ENCODE measurements around the gene FAM229A.
"Not testable (repeated sequence)": the region's sequence is repeated elsewhere in the genome, so short reads cannot be mapped to it uniquely, and the experiment has no call there.

FAM229A gene

GRCh38 chr1:32376199-32376598 lies 13.9 kb upstream of the FAM229A start:
- DNase-seq (ENCODE audit: low spot score) = no peak

DNA sequence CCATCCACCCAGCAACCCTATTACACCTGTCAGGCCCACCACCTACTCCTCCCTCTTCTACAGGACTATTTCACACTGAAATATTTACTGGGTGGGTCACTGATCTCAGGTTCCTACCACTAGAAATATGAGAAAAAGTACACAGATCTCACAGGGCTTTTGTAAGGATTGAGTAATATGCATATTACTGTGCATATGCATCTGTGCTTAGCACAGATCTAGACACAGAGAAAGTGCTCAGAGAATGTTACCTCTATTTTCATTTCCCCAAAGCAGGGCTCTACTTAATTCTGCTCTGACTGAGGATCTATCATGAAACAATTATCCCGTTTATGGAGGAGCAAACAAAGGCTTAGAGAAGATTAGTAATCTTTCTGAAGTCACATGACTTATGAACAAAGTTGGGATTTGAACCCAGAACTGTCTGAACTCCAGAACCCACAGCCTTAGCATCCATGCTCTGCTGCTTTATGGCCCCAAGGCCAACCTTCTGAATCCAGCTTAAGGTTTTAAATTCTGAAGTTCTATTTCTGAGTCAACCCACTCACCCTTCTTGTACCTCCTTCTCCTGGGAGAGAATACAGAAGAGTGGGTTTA lies 11.8 kb upstream of the FAM229A start:
- DNase-seq (ENCODE audit: low spot score) = no peak

DNA sequence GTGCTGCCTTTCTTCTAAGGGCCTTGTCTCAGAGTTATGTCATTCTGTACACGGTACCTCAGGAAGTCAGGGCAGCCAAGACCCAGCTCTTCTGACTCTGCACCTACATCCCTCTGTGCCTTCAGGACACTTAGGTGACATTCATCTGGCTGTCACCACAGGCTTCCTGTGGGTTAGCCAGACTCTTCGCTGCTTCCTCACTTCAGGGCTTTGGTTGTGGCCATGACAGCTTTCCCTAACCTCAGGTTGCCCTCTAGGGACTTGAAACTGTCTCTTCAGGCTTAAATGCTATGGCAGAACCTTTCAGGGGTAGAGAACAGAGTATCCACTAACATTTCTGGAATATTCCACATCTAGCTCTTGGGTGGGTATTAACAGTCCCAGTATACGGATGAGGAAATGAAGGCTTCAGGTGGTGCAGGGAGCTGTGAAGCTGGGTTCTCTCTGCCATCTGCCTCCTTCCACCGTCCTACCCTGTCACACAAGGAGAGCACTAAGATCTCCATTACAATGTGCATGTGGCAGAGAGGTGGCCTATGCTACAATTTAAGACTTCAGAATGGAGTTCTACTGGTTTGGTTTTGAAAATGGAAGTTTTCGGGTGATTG lies 10.0 kb upstream of the FAM229A start:
- DNase-seq (ENCODE audit: low spot score) = no peak

DNA sequence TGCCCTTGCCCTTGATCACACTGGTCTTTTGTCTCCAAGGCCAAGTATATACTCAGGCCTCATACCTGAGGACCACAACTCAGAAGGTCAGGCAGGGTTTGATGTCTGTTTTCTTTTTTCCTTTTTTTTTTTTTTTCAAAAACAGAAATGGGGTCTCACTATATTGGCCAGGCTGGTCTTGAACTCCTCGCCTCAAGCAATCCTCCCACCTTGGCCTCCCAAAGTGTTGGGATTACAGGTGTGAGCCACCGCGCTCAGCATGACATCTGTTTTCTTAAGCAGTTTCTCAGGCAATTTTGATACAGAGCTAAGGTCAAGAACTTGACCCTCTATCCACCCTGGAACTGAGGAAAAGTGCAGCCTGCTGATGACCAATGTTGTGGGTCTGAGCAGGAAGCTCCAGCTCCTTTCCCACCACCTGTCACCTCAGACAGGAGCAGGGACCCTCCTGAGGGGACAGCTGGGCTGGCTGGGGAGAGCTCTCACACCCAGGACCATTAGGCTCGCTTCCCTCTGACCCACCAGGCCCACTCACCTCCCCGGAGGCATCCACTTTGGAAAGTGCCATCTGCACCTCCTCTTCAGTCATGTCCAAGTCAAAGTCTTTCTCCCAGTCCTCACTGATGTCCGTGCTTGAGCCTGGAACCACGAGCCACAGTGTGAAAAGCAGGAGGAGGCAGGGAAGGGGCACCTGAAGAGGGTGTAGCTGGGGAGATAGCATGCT lies 5.8 kb upstream of the FAM229A start:
- DNase-seq (ENCODE audit: low spot score) = no peak

DNA sequence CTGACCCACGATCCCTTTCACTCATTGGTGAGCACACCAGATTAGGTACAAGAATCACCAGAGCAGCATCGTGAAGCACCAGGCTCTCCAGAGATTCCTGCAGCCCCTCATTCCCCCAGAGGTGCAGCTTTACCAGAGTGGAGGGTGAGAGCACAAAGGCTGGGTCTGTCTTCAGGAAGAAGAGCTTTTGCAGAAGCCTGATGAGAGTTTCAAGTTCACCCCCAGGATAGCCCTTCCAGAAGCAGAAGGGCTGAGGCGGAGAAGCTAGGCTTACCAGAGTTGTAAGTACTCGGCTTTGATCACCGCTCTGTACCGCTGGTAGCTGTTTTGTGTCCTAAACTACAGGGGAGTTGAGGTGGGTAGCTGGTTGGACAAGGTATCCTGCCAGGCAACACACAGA lies 3.2 kb upstream of the FAM229A start:
- no peak for DNase-seq (ENCODE audit: low spot score)

DNA sequence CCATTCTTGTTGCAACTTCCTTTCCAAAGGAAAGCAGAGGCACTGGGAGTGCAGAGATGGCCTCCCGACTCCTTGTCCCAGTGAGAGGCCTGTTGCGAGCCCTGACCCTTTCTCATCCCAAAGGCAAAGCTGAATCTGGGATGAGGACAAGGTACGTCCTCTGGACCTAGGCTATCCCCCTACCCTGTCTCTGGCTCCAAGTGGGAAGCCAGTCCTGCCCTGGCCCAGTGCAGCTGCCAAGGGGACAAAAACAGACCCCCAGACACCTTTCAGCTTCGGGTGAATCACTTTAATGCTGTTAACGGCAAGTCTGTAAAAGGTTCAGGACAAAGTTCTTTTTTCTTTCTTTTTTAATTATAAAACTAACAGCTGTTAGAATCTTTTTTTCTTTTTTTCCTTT lies 2.6 kb upstream of the FAM229A start:
- DNase-seq (ENCODE audit: low spot score) = no peak

DNA sequence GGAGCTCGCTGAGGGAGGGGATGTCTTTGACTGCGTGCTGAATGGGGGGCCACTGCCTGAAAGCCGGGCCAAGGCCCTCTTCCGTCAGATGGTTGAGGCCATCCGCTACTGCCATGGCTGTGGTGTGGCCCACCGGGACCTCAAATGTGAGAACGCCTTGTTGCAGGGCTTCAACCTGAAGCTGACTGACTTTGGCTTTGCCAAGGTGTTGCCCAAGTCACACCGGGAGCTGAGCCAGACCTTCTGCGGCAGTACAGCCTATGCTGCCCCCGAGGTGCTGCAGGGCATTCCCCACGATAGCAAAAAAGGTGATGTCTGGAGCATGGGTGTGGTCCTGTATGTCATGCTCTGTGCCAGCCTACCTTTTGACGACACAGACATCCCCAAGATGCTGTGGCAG lies 1.4 kb upstream of the FAM229A start:
- DNase-seq (ENCODE audit: low spot score) = no peak

GRCh38 chr1:32361674-32362473 lies 411 bp downstream of the FAM229A start:
- peak; percentile 72 for DNase-seq (ENCODE audit: low spot score)

DNA sequence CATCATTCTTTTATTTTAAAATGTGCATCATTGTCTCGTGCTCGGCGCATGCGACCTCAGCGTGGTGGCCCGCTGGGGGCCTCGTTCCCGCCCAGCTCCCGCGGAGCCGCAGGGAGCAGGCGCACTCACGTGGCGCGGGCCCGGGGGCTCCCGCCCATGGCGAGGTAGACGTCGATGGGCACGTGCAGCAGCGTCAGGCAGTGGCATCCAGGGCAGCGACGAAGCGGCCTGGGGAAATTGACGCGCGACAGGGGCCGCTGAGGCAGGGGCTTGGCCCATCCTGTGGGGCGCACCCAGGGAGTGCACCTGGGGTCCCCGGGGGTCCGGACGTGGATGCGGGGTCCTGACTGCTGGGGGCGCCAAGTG lies 994 bp downstream of the FAM229A start:
- no peak for DNase-seq (ENCODE audit: low spot score)

DNA sequence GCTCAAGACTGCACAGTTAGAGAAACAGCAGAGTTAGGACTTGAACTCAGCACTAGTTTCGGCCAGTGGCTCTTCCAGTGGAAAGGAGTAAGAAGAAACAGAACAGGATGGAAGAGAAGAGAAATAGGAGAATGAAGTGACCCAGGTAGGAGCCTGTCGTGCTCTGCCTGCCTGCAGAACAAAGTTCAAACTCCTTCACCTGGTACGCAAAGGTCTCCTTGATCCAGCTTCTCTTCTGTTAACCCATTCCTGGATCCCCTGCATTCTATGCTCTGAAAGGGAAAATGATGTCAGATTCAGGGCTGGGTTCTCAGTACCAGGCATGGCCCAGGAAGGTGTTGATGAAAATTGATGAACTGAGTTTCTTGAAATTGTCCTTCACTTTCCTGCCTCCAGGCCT lies 3.9 kb downstream of the FAM229A start:
- DNase-seq (ENCODE audit: low spot score) = no peak

GRCh38 chr1:32357614-32358013 lies 4.7 kb downstream of the FAM229A start:
- DNase-seq (ENCODE audit: low spot score) = no peak

DNA sequence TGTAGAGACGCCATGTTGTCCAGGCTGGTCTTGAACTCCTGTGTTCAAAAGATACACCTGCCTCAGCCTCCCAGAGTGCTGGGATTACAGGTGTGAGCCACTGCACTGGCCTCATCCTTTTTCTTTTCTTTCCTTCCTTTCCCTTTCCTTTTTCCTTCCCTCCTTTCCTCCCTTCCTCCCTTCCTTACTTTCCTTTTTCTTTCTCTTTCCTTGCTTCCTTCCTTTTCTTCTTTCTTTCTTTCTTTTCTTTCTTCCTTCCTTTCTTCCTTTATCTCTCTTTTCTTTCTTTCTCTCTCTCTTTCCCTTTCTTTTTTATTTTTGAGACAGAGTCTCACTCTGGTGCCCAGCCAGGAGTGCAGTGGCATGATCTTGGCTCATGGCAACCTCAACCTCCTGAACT lies 5.8 kb downstream of the FAM229A start:
- no peak for DNase-seq (ENCODE audit: low spot score)

DNA sequence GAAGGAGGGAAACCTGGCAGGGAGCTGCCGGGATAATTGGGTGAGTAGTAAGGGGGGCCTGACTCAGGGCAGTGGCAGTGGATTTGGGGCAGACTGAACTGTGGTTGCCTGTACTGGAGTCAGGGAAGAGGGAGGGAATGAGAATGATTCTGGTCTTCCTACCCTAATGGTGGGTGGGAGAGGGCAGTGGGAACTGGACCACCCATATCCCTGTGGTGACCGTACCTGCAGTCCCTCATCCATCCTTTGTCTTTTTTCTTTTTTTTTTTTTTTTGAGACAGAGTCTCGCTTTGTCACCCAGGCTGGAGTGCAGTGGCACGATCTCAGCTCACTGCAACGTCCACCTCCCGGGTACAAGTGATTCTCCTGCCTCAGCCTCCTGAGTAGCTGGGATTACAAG lies 6.5 kb downstream of the FAM229A start:
- DNase-seq (ENCODE audit: low spot score) = not testable (repeated sequence)

DNA sequence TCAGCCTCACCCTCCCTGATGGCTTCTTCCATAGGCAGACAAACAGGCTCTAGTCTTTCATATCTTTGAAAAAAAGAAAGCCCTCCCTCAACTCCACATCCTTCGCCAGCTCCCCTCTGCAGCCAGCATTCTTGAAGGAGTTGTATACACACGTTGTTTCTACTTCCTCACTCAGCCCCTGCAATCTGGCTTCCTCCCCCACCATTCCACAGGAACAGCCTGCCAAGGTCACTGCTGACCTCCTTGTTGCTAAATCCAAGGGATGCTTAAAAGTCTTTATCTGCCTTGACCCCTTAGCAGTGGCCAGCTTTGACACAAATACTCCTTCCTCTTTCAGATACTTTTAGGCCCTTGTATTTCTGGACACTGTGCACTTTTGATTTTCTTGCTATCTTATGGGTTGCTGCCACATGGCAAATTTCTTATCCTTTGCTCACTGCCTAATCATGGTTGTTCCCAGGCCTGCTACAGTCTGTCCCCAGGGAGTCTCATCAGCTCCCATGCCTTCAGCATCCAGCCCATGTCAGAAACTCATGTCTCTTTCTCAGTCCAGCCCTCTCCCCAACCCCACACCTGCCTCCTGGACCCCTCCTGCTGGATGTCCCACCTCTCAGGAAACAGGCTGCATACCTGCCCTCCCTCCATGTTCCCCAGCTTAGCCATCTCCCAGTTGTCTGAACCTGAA lies 8.3 kb downstream of the FAM229A start:
- peak; percentile 73 for DNase-seq (ENCODE audit: low spot score)

DNA sequence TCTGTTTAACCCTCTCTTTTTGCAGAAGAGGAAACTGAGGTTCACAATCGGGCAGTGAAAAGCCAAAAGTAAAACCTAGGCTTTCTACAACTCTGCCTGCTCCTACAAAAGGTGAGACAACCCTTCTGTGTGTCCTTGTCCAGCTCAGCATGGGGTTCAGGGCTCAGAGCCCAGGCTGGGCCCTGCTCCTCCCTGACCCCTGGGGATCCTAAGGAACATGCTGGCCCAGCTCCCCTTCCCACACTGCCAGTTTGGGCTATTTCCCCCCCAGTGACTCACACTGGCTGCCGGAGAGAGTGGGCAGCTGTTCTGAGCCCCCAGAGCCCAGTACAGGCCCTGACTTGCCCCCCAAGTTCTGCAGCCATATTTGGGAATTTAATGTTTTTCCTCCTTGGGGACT lies 8.9 kb downstream of the FAM229A start:
- DNase-seq (ENCODE audit: low spot score) = no peak

GRCh38 chr1:32352831-32353383 lies 9.4 kb downstream of the FAM229A start:
- no peak for DNase-seq (ENCODE audit: low spot score)

DNA sequence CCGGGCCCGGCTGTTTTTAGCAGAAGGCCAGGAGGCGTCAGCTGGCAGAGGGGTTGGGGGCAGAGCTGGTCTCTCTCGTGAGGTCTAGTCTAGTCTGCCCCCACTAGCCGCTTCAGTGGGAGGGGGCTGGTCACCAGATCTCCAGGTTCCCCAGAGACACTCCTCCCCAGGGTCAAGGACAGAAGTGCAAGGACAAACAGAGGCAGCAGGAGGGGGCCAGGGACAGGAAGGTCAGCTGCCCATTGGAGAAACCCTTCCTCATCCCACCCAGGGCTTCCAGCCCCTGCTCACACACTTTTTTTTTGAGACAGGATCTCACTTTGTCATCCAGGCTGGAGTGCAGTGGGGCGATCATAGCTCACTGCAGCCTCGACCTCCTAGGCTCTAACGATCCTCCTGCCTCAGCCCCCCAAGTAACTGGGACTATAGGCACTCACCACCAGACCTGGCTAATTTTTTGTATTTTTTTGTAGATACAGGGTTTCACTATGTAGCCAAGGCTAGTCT lies 10.0 kb downstream of the FAM229A start:
- no peak for DNase-seq (ENCODE audit: low spot score)

DNA sequence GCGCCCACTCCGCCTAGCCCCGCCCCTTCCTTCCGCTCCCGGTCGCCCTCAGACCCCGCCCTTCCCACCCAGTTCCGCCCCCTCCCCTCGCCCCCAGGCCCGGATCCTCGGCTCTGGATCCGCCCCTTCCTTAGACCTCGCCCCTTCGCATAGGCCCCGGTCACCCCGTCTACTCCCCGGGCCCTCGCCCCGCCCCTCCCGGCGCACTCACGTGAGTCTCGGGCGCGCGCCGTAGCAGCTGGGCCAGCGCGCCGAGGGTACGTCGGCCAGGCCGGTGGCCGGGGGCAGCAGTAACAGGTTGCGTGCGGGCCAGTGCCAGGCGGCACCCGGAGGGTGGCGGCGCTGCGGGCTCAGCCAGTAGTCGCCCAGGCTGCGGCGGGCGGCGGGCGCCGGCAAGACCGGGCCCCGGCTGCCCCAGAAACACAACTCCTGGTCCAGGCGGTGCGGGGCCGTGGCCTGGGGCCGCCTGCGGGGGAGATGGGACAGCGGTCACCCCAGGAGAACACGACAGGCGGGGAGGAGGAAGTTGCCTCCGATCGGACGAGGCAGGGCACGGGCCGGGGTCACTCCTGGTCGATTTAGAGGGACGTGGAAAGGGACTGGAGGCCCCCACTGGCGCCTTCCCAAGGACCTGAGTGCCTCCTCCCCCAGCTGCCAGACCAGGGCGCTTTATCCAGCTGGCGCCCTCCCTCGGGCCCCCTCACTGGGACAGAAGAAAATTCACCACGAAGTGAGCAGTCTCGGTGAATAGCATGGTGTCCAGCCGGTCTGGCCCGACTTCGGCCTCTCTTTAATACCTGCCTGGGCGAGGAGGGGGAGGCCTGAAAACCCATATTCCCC lies 10.7 kb downstream of the FAM229A start:
- DNase-seq (ENCODE audit: low spot score) = peak; percentile 97

- peak; percentile 86 for DNase-seq (ENCODE audit: low spot score)
Observed at GRCh38 chr1:32350785-32351398, 11.4 kb downstream of the FAM229A start.

DNA sequence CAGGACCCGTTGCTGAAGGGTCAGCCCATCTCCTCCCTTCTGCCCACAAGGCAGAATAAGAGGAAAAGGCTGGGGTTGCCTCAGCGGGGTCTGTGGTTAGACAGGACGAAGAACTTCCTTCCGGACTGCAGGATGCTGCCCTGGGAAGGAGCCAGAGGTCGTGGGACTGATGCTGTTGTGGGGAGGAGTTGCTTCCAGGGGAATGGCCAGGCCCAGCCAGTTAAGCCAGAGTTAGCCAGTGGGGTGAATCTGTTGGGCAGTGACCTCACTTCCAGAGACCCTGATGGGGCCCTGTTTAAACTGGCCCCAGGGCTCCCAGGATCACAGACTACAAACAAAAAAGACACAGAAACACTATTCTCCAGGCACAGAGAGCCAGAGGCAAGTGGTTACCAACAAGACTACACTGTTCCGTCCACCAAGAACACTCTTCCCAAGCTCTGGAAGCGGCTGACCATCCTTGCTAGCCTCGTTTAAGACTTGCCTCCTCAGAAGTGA lies 13.0 kb downstream of the FAM229A start:
- DNase-seq (ENCODE audit: low spot score) = peak; percentile 48
